Superior temporal gyrus (tissue), 1 donor: ENCODE results near the gene ENPP7.
"Not testable (repeated sequence)": the region's sequence is repeated elsewhere in the genome, so short reads cannot be mapped to it uniquely, and the experiment has no call there.

Experiments used
- DNase-seq: peaks from one replicate; pipeline ENCODE4 v3.0.0-alpha.2; 2016; ENCODE audit errors: extremely low spot score

Gene ENPP7

GRCh38 chr17:79749156-79749815 is 18.5 kb downstream of the ENPP7 start:
- DNase-seq: peak; percentile 24

GRCh38 chr17:79749958-79750357 is 19.2 kb downstream of the ENPP7 start:
- DNase-seq: no peak

- DNase-seq: no peak
These were observed 20.2 kb downstream of the ENPP7 start for GRCh38 chr17:79750650-79751545.

GRCh38 chr17:79752175-79752574 is 21.4 kb downstream of the ENPP7 start:
- DNase-seq: no peak

GRCh38 chr17:79754370-79754769 is 23.6 kb downstream of the ENPP7 start:
- DNase-seq: no peak

GRCh38 chr17:79754903-79755302 is 24.2 kb downstream of the ENPP7 start:
- not testable (repeated sequence) for DNase-seq

- no peak for DNase-seq
These were observed 24.8 kb downstream of the ENPP7 start for GRCh38 chr17:79755591-79755990.

- no peak for DNase-seq
These were observed 26.5 kb downstream of the ENPP7 start for GRCh38 chr17:79757140-79757745.

- DNase-seq: no peak
These were observed 27.5 kb downstream of the ENPP7 start for GRCh38 chr17:79758271-79758670.

GRCh38 chr17:79760197-79760906 is 29.6 kb downstream of the ENPP7 start:
- no peak for DNase-seq

- DNase-seq: no peak
These were observed 31.3 kb downstream of the ENPP7 start for GRCh38 chr17:79761894-79762589.

GRCh38 chr17:79765708-79766107 is 35.0 kb downstream of the ENPP7 start:
- no peak for DNase-seq

GRCh38 chr17:79769570-79770506 is 39.1 kb downstream of the ENPP7 start:
- DNase-seq: no peak

- DNase-seq: no peak
These were observed 40.5 kb downstream of the ENPP7 start for GRCh38 chr17:79771276-79771675.

GRCh38 chr17:79772726-79773125 is 42.0 kb downstream of the ENPP7 start:
- DNase-seq: not testable (repeated sequence)

- DNase-seq: no peak
These were observed 43.8 kb downstream of the ENPP7 start for GRCh38 chr17:79774561-79774975.

GRCh38 chr17:79775632-79776031 is 44.9 kb downstream of the ENPP7 start:
- no peak for DNase-seq

- DNase-seq: peak; percentile 19
These were observed 45.8 kb downstream of the ENPP7 start for GRCh38 chr17:79776376-79777119.

- DNase-seq: peak; percentile 55
These were observed 46.6 kb downstream of the ENPP7 start for GRCh38 chr17:79777120-79777893.
